PFSK-1 (cell line): ENCODE data around the gene DNPEP.

Source experiments
- POLR2AphosphoS5 ChIP-seq: IDR thresholded peaks from 2 replicates; pipeline ENCODE4 v1.6.1; 2012; ENCODE audit warnings: low read depth, mild to moderate bottlenecking, control low read depth, low read length, moderate library complexity
- SIN3A ChIP-seq: IDR thresholded peaks from 2 replicates; pipeline ENCODE4 v1.6.1; 2012; ENCODE audit warnings: mild to moderate bottlenecking, low read length, moderate library complexity, borderline replicate concordance; ENCODE audit not compliant: insufficient read depth
- TAF1 ChIP-seq: IDR thresholded peaks from 2 replicates; pipeline ENCODE4 v1.6.1; 2012; ENCODE audit warnings: low read length, control low read depth, borderline replicate concordance; ENCODE audit not compliant: insufficient read depth

- TF ChIP-seq SIN3A (no peak), TAF1 (no peak), POLR2AphosphoS5 (no peak)
Measured at GRCh38 chr2:219404291-219404910, 16.7 kb upstream of the DNPEP start.
